CD4-positive, CD25-positive, alpha-beta regulatory T cell (primary cell): Measurements from ENCODE around the gene SRSF7. TPM values are rescaled to one million over a fixed set of nuclear protein-coding genes. Genes with fewer than 3 reads are reported as not detected.
A peak's percentile ranks its signal among the peaks of the same experiment; 100 is the strongest.
"Not testable (repeated sequence)": the region's sequence is repeated elsewhere in the genome, so short reads cannot be mapped to it uniquely, and the experiment has no call there.

Experiments used
- ATAC-seq, 2 donors: fragments of 150-1000 bp; cut with Tn5 transposase; one replicate each; pipeline ENCODE4 v1.10.0; 2021; ENCODE audit warnings: low read depth in 2 of 2, moderate number of reproducible peaks in 2 of 2, moderate library complexity in 1 of 2
- DNase-seq, 3 donors: peaks; one replicate each; pipeline versions ENCODE4 v3.0.0 to v3.0.0-alpha.2; 2012 to 2022; ENCODE audit warnings: mixed read lengths in 1 of 3
- H3K27ac ChIP-seq: one replicate; pipeline ENCODE4 v1.7.0; 2013; ENCODE audit warnings: mild to moderate bottlenecking, low read length; ENCODE audit not compliant: insufficient read depth, poor library complexity, severe bottlenecking
- H3K27me3 ChIP-seq: one replicate; pipeline ENCODE4 v1.7.0; 2013; ENCODE audit warnings: low read length; ENCODE audit not compliant: control insufficient read depth, insufficient read depth
- H3K36me3 ChIP-seq: one replicate; pipeline ENCODE4 v1.7.0; 2013; ENCODE audit warnings: mild to moderate bottlenecking, low read length, moderate library complexity; ENCODE audit not compliant: control insufficient read depth, insufficient read depth
- H3K4me1 ChIP-seq: 2 replicates; pipeline ENCODE4 v1.7.0; 2013; ENCODE audit warnings: mild to moderate bottlenecking, low read length; ENCODE audit not compliant: insufficient read depth, control insufficient read depth, poor library complexity, severe bottlenecking
- H3K4me3 ChIP-seq: one replicate; pipeline ENCODE4 v1.7.0; 2013; ENCODE audit warnings: low read depth, mild to moderate bottlenecking, low read length, moderate library complexity
- H3K9me3 ChIP-seq, 2 experiments: 1 replicate in 1 of 2; 2 replicates in 1 of 2; pipeline ENCODE4 v1.7.0; 2013; ENCODE audit warnings: low read length in 2 of 2, mild to moderate bottlenecking in 1 of 2, moderate library complexity in 1 of 2; ENCODE audit not compliant: control insufficient read depth in 2 of 2
- H3K27ac Mint-ChIP-seq, 3 donors: one replicate each; pipeline ENCODE4 v1.8.0; 2020 to 2022; ENCODE audit warnings: mild to moderate bottlenecking in 3 of 3, mixed read lengths in 3 of 3, moderate library complexity in 2 of 3
- H3K27me3 Mint-ChIP-seq: one replicate; pipeline ENCODE4 v1.8.0; 2022; ENCODE audit warnings: mild to moderate bottlenecking, mixed read lengths
- H3K36me3 Mint-ChIP-seq: one replicate; pipeline ENCODE4 v1.8.0; 2020; ENCODE audit warnings: mixed read lengths
- H3K4me1 Mint-ChIP-seq, 4 donors: one replicate each; pipeline ENCODE4 v1.8.0; 2020 to 2022; ENCODE audit warnings: mixed read lengths in 4 of 4, mild to moderate bottlenecking in 1 of 4
- H3K4me3 Mint-ChIP-seq, 4 donors: one replicate each; pipeline ENCODE4 v1.8.0; 2020 to 2022; ENCODE audit warnings: mild to moderate bottlenecking in 4 of 4, mixed read lengths in 4 of 4, moderate library complexity in 3 of 4
- H3K9me3 Mint-ChIP-seq, 7 donors: one replicate each; pipeline ENCODE4 v1.8.0; 2020 to 2022; ENCODE audit warnings: mixed read lengths in 7 of 7, mild to moderate bottlenecking in 3 of 7, moderate library complexity in 2 of 7
- polyA plus RNA-seq, 4 donors: library from polyadenylated mRNA; unstranded; fragments of 300-500 nt; fragmentation: Illumina TruSeq; gene quantifications; one replicate each; pipeline ENCODE4 v1.2.3, GENCODE V29; 2021
- total RNA-seq: library from RNA; stranded (reverse); gene quantifications from one replicate; pipeline ENCODE4 v1.2.3, GENCODE V29; 2022

Gene SRSF7
- total and polyA plus RNA-seq, 5 donors from 2014 or later: 186 to 584 (median 212) TPM

- not testable (repeated sequence) for H3K4me3 Mint-ChIP-seq, H3K27me3 ChIP-seq, H3K4me3 ChIP-seq, DNase-seq, H3K9me3 Mint-ChIP-seq, ATAC-seq, H3K27me3 Mint-ChIP-seq, H3K27ac ChIP-seq, H3K9me3 ChIP-seq, H3K4me1 ChIP-seq
- peaks cover 19% of the 10 kb centered on the region for H3K36me3 ChIP-seq
- H3K27ac Mint-ChIP-seq: peak overlapping the region in 2 of 3 donors; percentile 78 to 81
- peaks cover 17 to 51% (median 34%) of the 10 kb centered on the region in 4 donors for H3K4me1 Mint-ChIP-seq
- peaks cover 35% of the 10 kb centered on the region for H3K36me3 Mint-ChIP-seq
Observed at GRCh38 chr2:38714941-38715340, 36.2 kb downstream of the SRSF7 start.

- Histone ChIP-seq H3K9me3 (no peaks in the 10 kb centered on the region), H3K27me3 (no peaks in the 10 kb centered on the region), H3K27ac (no peak overlapping the region), H3K4me3 (no peak overlapping the region), H3K36me3 (peaks cover 19% of the 10 kb centered on the region), H3K4me1 (peaks cover 24% of the 10 kb centered on the region)
- Mint-ChIP-seq H3K4me1 (peaks cover 32 to 67% (median 48%) of the 10 kb centered on the region in 4 donors), H3K27me3 (no peaks in the 10 kb centered on the region), H3K36me3 (peaks cover 29% of the 10 kb centered on the region), H3K4me3 (no peak overlapping the region), H3K27ac (peak overlapping the region in 2 of 3 donors; percentile 26 to 81), H3K9me3 (peaks cover 0 to 4% (median 2%) of the 10 kb centered on the region in 7 donors)
- no peak for ATAC-seq
- DNase-seq: no peak
Observed at GRCh38 chr2:38713338-38713737, 37.8 kb downstream of the SRSF7 start.

GRCh38 chr2:38712871-38713270, 38.3 kb downstream of the SRSF7 start:
- H3K27me3 Mint-ChIP-seq: no peaks in the 10 kb centered on the region
- Histone ChIP-seq H3K27me3 (no peaks in the 10 kb centered on the region), H3K4me1 (peaks cover 25% of the 10 kb centered on the region), H3K36me3 (peaks cover 19% of the 10 kb centered on the region), H3K9me3 (no peaks in the 10 kb centered on the region), H3K4me3 (no peak overlapping the region), H3K27ac (no peak overlapping the region)
- peaks cover 32 to 69% (median 49%) of the 10 kb centered on the region in 4 donors for H3K4me1 Mint-ChIP-seq
- no peak for DNase-seq
- H3K27ac Mint-ChIP-seq: peak overlapping the region in 2 of 3 donors; percentile 26 to 81
- H3K9me3 Mint-ChIP-seq: peaks cover 0 to 4% (median 2%) of the 10 kb centered on the region in 7 donors
- no peak for ATAC-seq
- H3K36me3 Mint-ChIP-seq: peaks cover 29% of the 10 kb centered on the region
- no peak overlapping the region for H3K4me3 Mint-ChIP-seq

GRCh38 chr2:38712413-38712812, 38.7 kb downstream of the SRSF7 start:
- H3K4me3 Mint-ChIP-seq: no peak overlapping the region
- H3K36me3 Mint-ChIP-seq: peaks cover 29% of the 10 kb centered on the region

GRCh38 chr2:38711558-38711957, 39.6 kb downstream of the SRSF7 start:
- no peak for DNase-seq
- Histone ChIP-seq H3K9me3 (no peaks in the 10 kb centered on the region), H3K27ac (no peak overlapping the region), H3K36me3 (peaks cover 15% of the 10 kb centered on the region), H3K27me3 (no peaks in the 10 kb centered on the region), H3K4me1 (peaks cover 25% of the 10 kb centered on the region), H3K4me3 (no peak overlapping the region)
- Mint-ChIP-seq H3K27me3 (no peaks in the 10 kb centered on the region), H3K36me3 (peaks cover 34% of the 10 kb centered on the region), H3K4me3 (no peak overlapping the region), H3K27ac (peak overlapping the region in 2 of 3 donors; percentile 81 to 96), H3K4me1 (peaks cover 33 to 80% (median 49%) of the 10 kb centered on the region in 4 donors), H3K9me3 (peaks cover 0 to 4% (median 2%) of the 10 kb centered on the region in 7 donors)
- no peak for ATAC-seq

More at GRCh38 chr2:38712413-38712812, 38.7 kb downstream of the SRSF7 start:
- ATAC-seq (no peak), DNase-seq (no peak)
- Mint-ChIP-seq H3K27ac (peak overlapping the region in 1 of 3 donors; percentile 81), H3K9me3 (peaks cover 0 to 4% (median 2%) of the 10 kb centered on the region in 7 donors), H3K4me1 (peaks cover 33 to 71% (median 49%) of the 10 kb centered on the region in 4 donors), H3K27me3 (no peaks in the 10 kb centered on the region)
- Histone ChIP-seq H3K36me3 (peaks cover 15% of the 10 kb centered on the region), H3K4me1 (peaks cover 25% of the 10 kb centered on the region), H3K27me3 (no peaks in the 10 kb centered on the region), H3K9me3 (no peaks in the 10 kb centered on the region), H3K27ac (no peak overlapping the region), H3K4me3 (no peak overlapping the region)

- Histone ChIP-seq H3K4me3 (peak overlapping the region; percentile 65), H3K27ac (peak overlapping the region; percentile 71)
- ATAC-seq: peak; percentile 45 to 46
Observed at GRCh38 chr2:38709567-38710194, 41.5 kb downstream of the SRSF7 start.

GRCh38 chr2:38708900-38709566, 42.1 kb downstream of the SRSF7 start:
- H3K27ac ChIP-seq: peak overlapping the region; percentile 71
- H3K4me1 ChIP-seq: peaks cover 25% of the 10 kb centered on the region
- H3K36me3 ChIP-seq: peaks cover 12% of the 10 kb centered on the region
- peak overlapping the region; percentile 64 to 86 (median 72) for H3K4me3 Mint-ChIP-seq
- no peak for ATAC-seq
- no peaks in the 10 kb centered on the region for H3K27me3 ChIP-seq
- peak overlapping the region; percentile 65 for H3K4me3 ChIP-seq
- peak overlapping the region; percentile 90 to 97 (median 92) for H3K27ac Mint-ChIP-seq
- peaks cover 34% of the 10 kb centered on the region for H3K36me3 Mint-ChIP-seq
- DNase-seq: no peak
- H3K4me1 Mint-ChIP-seq: peaks cover 21 to 72% (median 45%) of the 10 kb centered on the region in 4 donors
- H3K9me3 ChIP-seq: no peaks in the 10 kb centered on the region
- H3K27me3 Mint-ChIP-seq: no peaks in the 10 kb centered on the region
- H3K9me3 Mint-ChIP-seq: peaks cover 0 to 4% (median 2%) of the 10 kb centered on the region in 7 donors

More at GRCh38 chr2:38709567-38710194, 41.5 kb downstream of the SRSF7 start:
- H3K27me3 ChIP-seq: no peaks in the 10 kb centered on the region
- no peaks in the 10 kb centered on the region for H3K9me3 ChIP-seq
- peaks cover 27 to 74% (median 47%) of the 10 kb centered on the region in 4 donors for H3K4me1 Mint-ChIP-seq
- peaks cover 36% of the 10 kb centered on the region for H3K36me3 Mint-ChIP-seq
- peak; percentile 26 to 63 (median 42) for DNase-seq
- H3K4me3 Mint-ChIP-seq: peak overlapping the region; percentile 64 to 86 (median 72)
- peaks cover 0 to 4% (median 2%) of the 10 kb centered on the region in 7 donors for H3K9me3 Mint-ChIP-seq
- H3K27me3 Mint-ChIP-seq: no peaks in the 10 kb centered on the region
- peaks cover 16% of the 10 kb centered on the region for H3K36me3 ChIP-seq
- peak overlapping the region; percentile 90 to 97 (median 92) for H3K27ac Mint-ChIP-seq
- H3K4me1 ChIP-seq: peaks cover 25% of the 10 kb centered on the region
